GM12878 (cell line): ENCODE data around the gene DCAF6. TPM values are rescaled to one million over a fixed set of nuclear protein-coding genes. Genes with fewer than 3 reads are reported as not detected.

ENCODE experiments used
- ATAC-seq: fragments of 200-7000 bp; cut with Tn5 transposase; 3 replicates; pipeline ENCODE4 v1.9.1; 2020; ENCODE audit warnings: mild to moderate bottlenecking, moderate library complexity
- BruUV-seq: library from RNA; stranded (reverse); fragments of 400-500 nt; replicated peaks from 2 replicates; lab custom pipeline; 2021; lab: Mats Ljungman, UMichigan
- CTCF ChIA-PET: fragments of 300-600 bp; sonication (Branson Sonifier 250); formaldehyde crosslinking; extraction: SDS; loops from one replicate; lab custom pipeline; 2021; ENCODE audit warnings: inconsistent platforms; lab: Yijun Ruan, JAX
- POLR2A ChIA-PET: fragments of 350-600 bp; formaldehyde crosslinking; extraction: SDS; loops from one replicate; lab custom pipeline; 2021; ENCODE audit warnings: inconsistent platforms; lab: Charles Lee
- RAD21 ChIA-PET: fragments of 300-600 bp; sonication (Branson Sonifier 250); formaldehyde crosslinking; loops from one replicate; lab custom pipeline; 2023; ENCODE audit warnings: antibody characterized with exemption; ENCODE audit not compliant: unreplicated experiment; lab: Charles Lee
- SMC1A ChIA-PET: fragments of 300-600 bp; sonication (Branson Sonifier 250); formaldehyde crosslinking; loops from one replicate; lab custom pipeline; 2023; ENCODE audit not compliant: unreplicated experiment, uncharacterized antibody; lab: Charles Lee
- DNase-seq: peaks from one replicate; pipeline ENCODE4 v3.0.0-alpha.2; 2011; ENCODE audit warnings: low read depth, low spot score
- FAIRE-seq: peaks from 3 replicates; lab custom pipeline; 2011; peaks lifted over from hg19 to GRCh38; lab: Jason Lieb, UNC
- H2AFZ ChIP-seq: 2 replicates; pipeline ENCODE4 v1.6.0; 2011; ENCODE audit warnings: low read depth, low read length, control low read depth; ENCODE audit not compliant: control insufficient read depth
- H3K27ac ChIP-seq: 2 replicates; pipeline ENCODE4 v1.5.1; 2011; ENCODE audit warnings: control low read depth; ENCODE audit not compliant: control insufficient read depth, insufficient read depth
- H3K27me3 ChIP-seq, 2 experiments: replicated peaks in 1 of 2; 2 replicates each; pipeline versions ENCODE4 v1.6.0 to v1.6.1; 2011; ENCODE audit warnings: low read length in 1 of 2; ENCODE audit not compliant: control insufficient read depth in 2 of 2, insufficient read depth in 2 of 2
- H3K36me3 ChIP-seq, 2 experiments: 2 replicates each; pipeline ENCODE4 v1.5.1; 2011; ENCODE audit warnings: low read length in 1 of 2; ENCODE audit not compliant: control insufficient read depth in 2 of 2, insufficient read depth in 2 of 2
- H3K4me1 ChIP-seq: 2 replicates; pipeline ENCODE4 v1.6.1; 2011; ENCODE audit warnings: mild to moderate bottlenecking, low read length, moderate library complexity, mixed read lengths; ENCODE audit not compliant: control insufficient read depth, insufficient read depth
- H3K4me2 ChIP-seq: 2 replicates; pipeline ENCODE4 v1.6.0; 2011; ENCODE audit warnings: control low read depth; ENCODE audit not compliant: control insufficient read depth, insufficient read depth
- H3K4me3 ChIP-seq: fragments of 200-600 bp; sonication (generic); 2 replicates; pipeline ENCODE4 v1.5.1; 2016
- H3K79me2 ChIP-seq: 2 replicates; pipeline ENCODE4 v1.6.0; 2011; ENCODE audit warnings: low read length; ENCODE audit not compliant: control insufficient read depth, insufficient read depth
- H3K9ac ChIP-seq: 2 replicates; pipeline ENCODE4 v1.8.0; 2011; ENCODE audit warnings: low read length, control low read depth, mixed read lengths; ENCODE audit not compliant: control insufficient read depth, insufficient read depth
- H3K9me3 ChIP-seq: replicated peaks from 3 replicates; pipeline ENCODE4 v1.5.1; 2011; ENCODE audit warnings: mild to moderate bottlenecking, low read length; ENCODE audit not compliant: control insufficient read depth, insufficient read depth
- H4K20me1 ChIP-seq: 2 replicates; pipeline ENCODE4 v1.6.0; 2011; ENCODE audit not compliant: control insufficient read depth, insufficient read depth
- CEBPB ChIP-seq, 2 experiments: fragments of 150-350 bp in 1 of 2; IDR thresholded peaks; 2 replicates each; pipeline ENCODE4 v1.6.1; 2012 to 2014; ENCODE audit warnings: low read depth in 2 of 2, low read length in 2 of 2, borderline replicate concordance in 1 of 2, inconsistent platforms in 1 of 2
- CHD1 ChIP-seq: IDR thresholded peaks from 2 replicates; pipeline ENCODE4 v1.6.1; 2012; ENCODE audit warnings: low read depth, low read length, improper control_type of control experiment
- ETV6 ChIP-seq, 2 experiments: fragments of 450-650 bp in 1 of 2; IDR thresholded peaks in 1 of 2; conservative IDR thresholded peaks in 1 of 2; 2 replicates each; pipeline ENCODE4 v1.6.1; 2014; ENCODE audit warnings: antibody characterized with exemption in 1 of 2, borderline replicate concordance in 1 of 2, low read depth in 1 of 2, mild to moderate bottlenecking in 1 of 2, moderate library complexity in 1 of 2
- FOXK2 ChIP-seq: fragments of 450-650 bp; IDR thresholded peaks from 2 replicates; pipeline ENCODE4 v1.6.1; 2017; ENCODE audit warnings: mild to moderate bottlenecking, moderate library complexity
- JUND ChIP-seq: IDR thresholded peaks from 2 replicates; pipeline ENCODE4 v1.6.1; 2012; ENCODE audit warnings: low read depth, mild to moderate bottlenecking, low read length, improper control_type of control experiment, moderate library complexity
- MEF2A ChIP-seq: IDR thresholded peaks from 2 replicates; pipeline ENCODE4 v1.6.1; 2011; ENCODE audit warnings: low read depth, mild to moderate bottlenecking, low read length, moderate library complexity; ENCODE audit not compliant: insufficient read depth
- NRF1 ChIP-seq: conservative IDR thresholded peaks from 2 replicates; pipeline ENCODE4 v1.6.1; 2011; ENCODE audit warnings: mild to moderate bottlenecking, low read depth, low read length, improper control_type of control experiment
- ZNF384 ChIP-seq: IDR thresholded peaks from 2 replicates; pipeline ENCODE4 v1.6.1; 2012; ENCODE audit warnings: low read depth, mild to moderate bottlenecking, low read length, improper control_type of control experiment, borderline replicate concordance
- WGBS: methylation state at CpG from one replicate; pipeline ENCODE4 v1.1.6; 2016; ENCODE audit warnings: low lambda C conversion rate; ENCODE audit not compliant: insufficient replicate concordance, insufficient coverage; ENCODE audit errors: missing lambda C conversion rate; 5-methylcytosine and 5-hydroxymethylcytosine counted together
- in situ Hi-C: fragments of 300-500 bp; cut with MboI; formaldehyde crosslinking; loops from 9 replicates; pipeline ENCODE4 v1.14.3; 2018; ENCODE audit warnings: mixed read lengths
- intact Hi-C: fragments of 100-400 bp; cut with micrococcal nuclease; formaldehyde crosslinking; loops from one replicate; pipeline ENCODE4 v1.14.2; 2022; ENCODE audit not compliant: unreplicated experiment
- polyA plus RNA-seq, 11 experiments: library from polyadenylated mRNA; depleted of rRNA in 4 of 11; unstranded in 6 of 11; stranded (reverse) in 5 of 11; fragments of >200 nt; fragmentation: Nextera tagmentation in 4 of 11; fragmentation: Illumina TruSeq in 1 of 11; extraction: Ambion mirVana in 4 of 11; extraction: Trizol in 1 of 11; gene quantifications; 1 replicate in 1 of 11; 2 replicates in 10 of 11; pipeline versions ENCODE4 v1.2.1 to v1.2.3, GENCODE V29; 2011 to 2016; ENCODE audit warnings: inconsistent platforms in 2 of 11, missing spikeins in 2 of 11, low read depth in 1 of 11
- total RNA-seq, 4 experiments: library from RNA; depleted of rRNA in 3 of 4; stranded (reverse); fragments of >200 nt in 3 of 4; fragmentation: Illumina TruSeq in 1 of 4; extraction: Trizol in 1 of 4; gene quantifications; 2 replicates each; pipeline versions ENCODE4 v1.2.1 to v1.2.3, GENCODE V29; 2013 to 2021
- TF ChIP-seq, protein P1 (sequence below): fragments of 450-650 bp; conservative IDR thresholded peaks from 2 replicates; pipeline ENCODE4 v1.6.1; 2017; ENCODE audit warnings: mild to moderate bottlenecking, moderate library complexity
- TF ChIP-seq, protein P2 (sequence below): fragments of 450-650 bp; IDR thresholded peaks from 2 replicates; pipeline ENCODE4 v1.6.1; 2017; ENCODE audit warnings: mild to moderate bottlenecking, low read depth, inconsistent platforms; ENCODE audit not compliant: poor library complexity, severe bottlenecking
- TF ChIP-seq, protein P3 (sequence below): fragments of 450-650 bp; IDR thresholded peaks from 2 replicates; pipeline ENCODE4 v1.6.1; 2014; ENCODE audit warnings: mild to moderate bottlenecking
- TF ChIP-seq, protein P4 (sequence below): fragments of 450-650 bp; formaldehyde crosslinking; IDR thresholded peaks from 2 replicates; pipeline ENCODE4 v1.5.0; 2022; ENCODE audit warnings: mild to moderate bottlenecking, missing genetic modification characterization

The DCAF6 gene
- total and polyA plus RNA-seq, 10 of the 15 experiments (the other 5 are each of a cell fraction or from before 2014, with no cell fraction given) = 11.4 to 62.7 (median 33.0) TPM

DNA sequence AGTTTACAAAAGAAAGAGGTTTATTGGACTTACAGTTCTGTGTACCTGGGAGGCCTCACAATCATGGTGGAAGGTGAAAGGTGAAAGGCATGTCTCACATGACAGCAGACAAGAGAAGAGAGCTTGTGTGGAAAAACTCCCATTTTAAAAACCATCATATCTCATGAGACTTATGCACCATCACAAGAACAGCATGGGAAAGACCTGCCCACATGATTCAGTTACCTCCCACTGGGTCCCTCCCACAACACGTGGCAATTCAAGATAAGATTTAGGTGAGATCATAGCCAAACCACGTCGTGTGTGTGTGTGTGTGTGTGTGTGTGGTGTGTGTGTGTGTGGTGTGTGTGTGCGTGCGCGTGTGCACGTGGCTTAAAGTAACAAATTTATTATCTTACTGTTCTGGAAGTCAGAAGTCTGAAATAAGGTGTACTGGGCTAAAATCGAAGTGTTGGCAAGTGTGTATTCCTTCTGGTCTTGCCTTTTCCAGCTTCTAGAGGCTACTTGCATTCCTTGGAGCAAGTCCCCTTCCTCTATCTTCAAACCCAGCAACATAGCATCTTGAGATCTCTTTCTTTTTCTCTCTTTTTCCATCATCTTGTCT, 48.5 kb downstream of the DCAF6 start (continued):
- TF ChIP-seq, protein P1, sequence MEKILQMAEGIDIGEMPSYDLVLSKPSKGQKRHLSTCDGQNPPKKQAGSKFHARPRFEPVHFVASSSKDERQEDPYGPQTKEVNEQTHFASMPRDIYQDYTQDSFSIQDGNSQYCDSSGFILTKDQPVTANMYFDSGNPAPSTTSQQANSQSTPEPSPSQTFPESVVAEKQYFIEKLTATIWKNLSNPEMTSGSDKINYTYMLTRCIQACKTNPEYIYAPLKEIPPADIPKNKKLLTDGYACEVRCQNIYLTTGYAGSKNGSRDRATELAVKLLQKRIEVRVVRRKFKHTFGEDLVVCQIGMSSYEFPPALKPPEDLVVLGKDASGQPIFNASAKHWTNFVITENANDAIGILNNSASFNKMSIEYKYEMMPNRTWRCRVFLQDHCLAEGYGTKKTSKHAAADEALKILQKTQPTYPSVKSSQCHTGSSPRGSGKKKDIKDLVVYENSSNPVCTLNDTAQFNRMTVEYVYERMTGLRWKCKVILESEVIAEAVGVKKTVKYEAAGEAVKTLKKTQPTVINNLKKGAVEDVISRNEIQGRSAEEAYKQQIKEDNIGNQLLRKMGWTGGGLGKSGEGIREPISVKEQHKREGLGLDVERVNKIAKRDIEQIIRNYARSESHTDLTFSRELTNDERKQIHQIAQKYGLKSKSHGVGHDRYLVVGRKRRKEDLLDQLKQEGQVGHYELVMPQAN = no peak
- TF ChIP-seq CHD1 = no peak
- TF ChIP-seq, protein P2, sequence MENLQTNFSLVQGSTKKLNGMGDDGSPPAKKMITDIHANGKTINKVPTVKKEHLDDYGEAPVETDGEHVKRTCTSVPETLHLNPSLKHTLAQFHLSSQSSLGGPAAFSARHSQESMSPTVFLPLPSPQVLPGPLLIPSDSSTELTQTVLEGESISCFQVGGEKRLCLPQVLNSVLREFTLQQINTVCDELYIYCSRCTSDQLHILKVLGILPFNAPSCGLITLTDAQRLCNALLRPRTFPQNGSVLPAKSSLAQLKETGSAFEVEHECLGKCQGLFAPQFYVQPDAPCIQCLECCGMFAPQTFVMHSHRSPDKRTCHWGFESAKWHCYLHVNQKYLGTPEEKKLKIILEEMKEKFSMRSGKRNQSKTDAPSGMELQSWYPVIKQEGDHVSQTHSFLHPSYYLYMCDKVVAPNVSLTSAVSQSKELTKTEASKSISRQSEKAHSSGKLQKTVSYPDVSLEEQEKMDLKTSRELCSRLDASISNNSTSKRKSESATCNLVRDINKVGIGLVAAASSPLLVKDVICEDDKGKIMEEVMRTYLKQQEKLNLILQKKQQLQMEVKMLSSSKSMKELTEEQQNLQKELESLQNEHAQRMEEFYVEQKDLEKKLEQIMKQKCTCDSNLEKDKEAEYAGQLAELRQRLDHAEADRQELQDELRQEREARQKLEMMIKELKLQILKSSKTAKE = no peak
- TF ChIP-seq ETV6 (conservative IDR thresholded peaks at IDR 0.05 in 1 of 2, IDR thresholded peaks at IDR 0.05 in 1 of 2; ENCODE audit: borderline replicate concordance in 1 of 2, low read depth in 1 of 2) = no peak
- no peak for TF ChIP-seq NRF1

DNA sequence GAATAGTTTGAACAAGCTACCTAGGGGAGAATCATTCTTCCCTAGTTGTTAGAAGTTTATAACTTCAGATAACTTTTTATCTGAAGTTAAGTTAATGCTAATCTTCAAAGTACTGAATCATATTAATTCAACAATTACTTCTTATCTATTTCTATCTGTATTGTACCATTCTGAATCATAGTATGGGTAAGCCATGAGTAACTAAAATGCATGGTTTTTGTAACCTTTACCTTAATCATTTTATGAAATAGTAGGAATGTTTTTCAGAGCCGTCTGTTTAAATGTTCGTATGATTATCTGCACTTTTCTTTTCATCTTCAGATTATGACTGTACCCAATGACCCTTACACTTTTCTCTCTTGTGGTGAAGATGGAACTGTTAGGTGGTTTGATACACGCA, 50.7 kb downstream of the DCAF6 start:
- Histone ChIP-seq H3K27me3 (no peaks in the 10 kb centered on the region), H3K27ac (no peak overlapping the region), H3K9ac (no peak overlapping the region), H3K79me2 (no peaks in the 10 kb centered on the region), H3K4me2 (no peak overlapping the region), H3K4me1 (no peaks in the 10 kb centered on the region), H4K20me1 (no peaks in the 10 kb centered on the region), H3K4me3 (no peak overlapping the region), H2AFZ (no peak overlapping the region), H3K9me3 (no peaks in the 10 kb centered on the region), H3K36me3 (peaks cover 2 to 5% of the 10 kb centered on the region in 2 experiments)
- in situ Hi-C loops = no loop called here
- ChIA-PET SMC1A (interaction anchor here (1.4 kb wide), 2 partner anchors 12 to 18 kb away, joined by 3 to 6 read pairs; no protein-coding TSS in a partner anchor), RAD21 (no interaction called here), POLR2A (no interaction called here), CTCF (interaction anchor here (1.4 kb wide), 1 partner anchor 95 kb away, joined by 3 read pairs; no protein-coding TSS in a partner anchor)
- ATAC-seq (no peak), DNase-seq (no peak), FAIRE-seq (no peak)
- no TSS peak for BruUV-seq
- intact Hi-C loops = no loop called here
- 93% methylated on average over 3 of the region's 3 CpGs for WGBS
- no peak for TF ChIP-seq ZNF384
- no peak for TF ChIP-seq NRF1
- no peak for TF ChIP-seq CEBPB (IDR thresholded peaks at IDR 0.05; ENCODE audit: borderline replicate concordance in 1 of 2, low read depth in 2 of 2, low read length in 2 of 2)
- no peak for TF ChIP-seq FOXK2
- TF ChIP-seq, protein P3, sequence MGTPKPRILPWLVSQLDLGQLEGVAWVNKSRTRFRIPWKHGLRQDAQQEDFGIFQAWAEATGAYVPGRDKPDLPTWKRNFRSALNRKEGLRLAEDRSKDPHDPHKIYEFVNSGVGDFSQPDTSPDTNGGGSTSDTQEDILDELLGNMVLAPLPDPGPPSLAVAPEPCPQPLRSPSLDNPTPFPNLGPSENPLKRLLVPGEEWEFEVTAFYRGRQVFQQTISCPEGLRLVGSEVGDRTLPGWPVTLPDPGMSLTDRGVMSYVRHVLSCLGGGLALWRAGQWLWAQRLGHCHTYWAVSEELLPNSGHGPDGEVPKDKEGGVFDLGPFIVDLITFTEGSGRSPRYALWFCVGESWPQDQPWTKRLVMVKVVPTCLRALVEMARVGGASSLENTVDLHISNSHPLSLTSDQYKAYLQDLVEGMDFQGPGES = no peak
- TF ChIP-seq MEF2A = no peak
- TF ChIP-seq JUND = no peak
- TF ChIP-seq, protein P4, sequence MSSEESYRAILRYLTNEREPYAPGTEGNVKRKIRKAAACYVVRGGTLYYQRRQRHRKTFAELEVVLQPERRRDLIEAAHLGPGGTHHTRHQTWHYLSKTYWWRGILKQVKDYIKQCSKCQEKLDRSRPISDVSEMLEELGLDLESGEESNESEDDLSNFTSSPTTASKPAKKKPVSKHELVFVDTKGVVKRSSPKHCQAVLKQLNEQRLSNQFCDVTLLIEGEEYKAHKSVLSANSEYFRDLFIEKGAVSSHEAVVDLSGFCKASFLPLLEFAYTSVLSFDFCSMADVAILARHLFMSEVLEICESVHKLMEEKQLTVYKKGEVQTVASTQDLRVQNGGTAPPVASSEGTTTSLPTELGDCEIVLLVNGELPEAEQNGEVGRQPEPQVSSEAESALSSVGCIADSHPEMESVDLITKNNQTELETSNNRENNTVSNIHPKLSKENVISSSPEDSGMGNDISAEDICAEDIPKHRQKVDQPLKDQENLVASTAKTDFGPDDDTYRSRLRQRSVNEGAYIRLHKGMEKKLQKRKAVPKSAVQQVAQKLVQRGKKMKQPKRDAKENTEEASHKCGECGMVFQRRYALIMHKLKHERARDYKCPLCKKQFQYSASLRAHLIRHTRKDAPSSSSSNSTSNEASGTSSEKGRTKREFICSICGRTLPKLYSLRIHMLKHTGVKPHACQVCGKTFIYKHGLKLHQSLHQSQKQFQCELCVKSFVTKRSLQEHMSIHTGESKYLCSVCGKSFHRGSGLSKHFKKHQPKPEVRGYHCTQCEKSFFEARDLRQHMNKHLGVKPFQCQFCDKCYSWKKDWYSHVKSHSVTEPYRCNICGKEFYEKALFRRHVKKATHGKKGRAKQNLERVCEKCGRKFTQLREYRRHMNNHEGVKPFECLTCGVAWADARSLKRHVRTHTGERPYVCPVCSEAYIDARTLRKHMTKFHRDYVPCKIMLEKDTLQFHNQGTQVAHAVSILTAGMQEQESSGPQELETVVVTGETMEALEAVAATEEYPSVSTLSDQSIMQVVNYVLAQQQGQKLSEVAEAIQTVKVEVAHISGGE = no peak
